ENCODE results near the gene SCN11A.

DNA sequence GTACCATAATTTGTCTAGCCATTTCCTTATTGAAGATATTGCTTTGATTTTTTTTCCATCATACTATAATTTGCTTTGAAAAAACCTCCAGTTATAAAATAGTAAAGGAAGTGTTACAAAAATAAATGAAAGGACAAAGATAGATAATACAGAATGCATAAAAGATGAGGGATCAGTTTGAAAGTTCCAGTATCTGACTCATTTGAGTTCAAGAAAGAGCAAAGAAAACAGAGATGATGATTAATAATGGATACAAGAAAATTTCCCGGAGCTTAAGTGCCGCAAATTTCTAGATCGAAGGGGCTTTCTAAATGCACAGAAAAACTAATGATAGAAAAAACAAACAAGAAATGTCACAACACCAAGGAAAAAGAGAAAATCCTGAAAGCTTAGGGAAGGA, 4.4 kb upstream of the SCN11A start:
- no peak for TF ChIP-seq POLR2A (IDR thresholded peaks at IDR 0.05)
- TF ChIP-seq, protein P1, sequence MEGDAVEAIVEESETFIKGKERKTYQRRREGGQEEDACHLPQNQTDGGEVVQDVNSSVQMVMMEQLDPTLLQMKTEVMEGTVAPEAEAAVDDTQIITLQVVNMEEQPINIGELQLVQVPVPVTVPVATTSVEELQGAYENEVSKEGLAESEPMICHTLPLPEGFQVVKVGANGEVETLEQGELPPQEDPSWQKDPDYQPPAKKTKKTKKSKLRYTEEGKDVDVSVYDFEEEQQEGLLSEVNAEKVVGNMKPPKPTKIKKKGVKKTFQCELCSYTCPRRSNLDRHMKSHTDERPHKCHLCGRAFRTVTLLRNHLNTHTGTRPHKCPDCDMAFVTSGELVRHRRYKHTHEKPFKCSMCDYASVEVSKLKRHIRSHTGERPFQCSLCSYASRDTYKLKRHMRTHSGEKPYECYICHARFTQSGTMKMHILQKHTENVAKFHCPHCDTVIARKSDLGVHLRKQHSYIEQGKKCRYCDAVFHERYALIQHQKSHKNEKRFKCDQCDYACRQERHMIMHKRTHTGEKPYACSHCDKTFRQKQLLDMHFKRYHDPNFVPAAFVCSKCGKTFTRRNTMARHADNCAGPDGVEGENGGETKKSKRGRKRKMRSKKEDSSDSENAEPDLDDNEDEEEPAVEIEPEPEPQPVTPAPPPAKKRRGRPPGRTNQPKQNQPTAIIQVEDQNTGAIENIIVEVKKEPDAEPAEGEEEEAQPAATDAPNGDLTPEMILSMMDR (IDR thresholded peaks at IDR 0.05): no peak

Measured in lower leg skin (tissue), 3 donors.